HT-29 (cell line): Measurements from ENCODE around the gene GLI1. TPM values are rescaled to one million over a fixed set of nuclear protein-coding genes. Genes with fewer than 3 reads are reported as not detected.
"Not testable (repeated sequence)": the region's sequence is repeated elsewhere in the genome, so short reads cannot be mapped to it uniquely, and the experiment has no call there.

Experiments used
- DNase-seq: peaks from one replicate; pipeline ENCODE4 v3.0.0-alpha.2; 2015; ENCODE audit warnings: low spot score
- total RNA-seq: library from RNA; depleted of rRNA; stranded (reverse); fragments of >200 nt; shearing (Covaris generic); gene quantifications from 2 replicates; pipeline ENCODE4 v1.2.3, GENCODE V29; 2014; rRNA removed

The GLI1 gene
- total RNA-seq: 2.0 and 4.2 TPM in 2 replicates

- DNase-seq: peak; percentile 24
Observed at GRCh38 chr12:57459750-57460467, at the start of gene GLI1. TSS of gene GLI1 (plus strand) at chr12:57459785. CDS start at chr12:57463692, 3,907 bp downstream.

GRCh38 chr12:57410534-57410933 lies 49.1 kb upstream of the GLI1 start:
- DNase-seq: no peak

- DNase-seq: not testable (repeated sequence)
Observed at GRCh38 chr12:57414160-57414559, 45.4 kb upstream of the GLI1 start.

GRCh38 chr12:57415088-57415487 lies 44.5 kb upstream of the GLI1 start:
- no peak for DNase-seq

GRCh38 chr12:57416039-57416996 lies 43.3 kb upstream of the GLI1 start:
- DNase-seq: no peak

- no peak for DNase-seq
Observed at GRCh38 chr12:57418255-57418654, 41.3 kb upstream of the GLI1 start.

- DNase-seq: no peak
Observed at GRCh38 chr12:57419495-57419894, 40.1 kb upstream of the GLI1 start.

- DNase-seq: no peak
Observed at GRCh38 chr12:57420482-57420881, 39.1 kb upstream of the GLI1 start.

- DNase-seq: not testable (repeated sequence)
Observed at GRCh38 chr12:57426948-57427347, 32.6 kb upstream of the GLI1 start.

- no peak for DNase-seq
Observed at GRCh38 chr12:57428965-57429364, 30.6 kb upstream of the GLI1 start.

GRCh38 chr12:57429473-57430111 lies 30.0 kb upstream of the GLI1 start:
- no peak for DNase-seq

- DNase-seq: peak; percentile 60
Observed at GRCh38 chr12:57430112-57430930, 29.3 kb upstream of the GLI1 start.

- peak; percentile 96 for DNase-seq
Observed at GRCh38 chr12:57430931-57431566, 28.5 kb upstream of the GLI1 start, which contains the start of gene R3HDM2. TSS of gene R3HDM2 (minus strand) at chr12:57431043. CDS start at chr12:57310428, 120,615 bp downstream.

- DNase-seq: no peak
Observed at GRCh38 chr12:57431654-57432188, 27.9 kb upstream of the GLI1 start.

GRCh38 chr12:57433370-57433769 lies 26.2 kb upstream of the GLI1 start:
- DNase-seq: no peak

GRCh38 chr12:57434517-57435223 lies 24.9 kb upstream of the GLI1 start, which contains the start of gene INHBC:
TSS of gene INHBC (plus strand) at chr12:57434784. CDS start at chr12:57434887, 103 bp downstream.
- no peak for DNase-seq

- DNase-seq: no peak
Observed at GRCh38 chr12:57435293-57435692, 24.3 kb upstream of the GLI1 start.

- DNase-seq: no peak
Observed at GRCh38 chr12:57438400-57438799, 21.2 kb upstream of the GLI1 start.

- DNase-seq: no peak
Observed at GRCh38 chr12:57439762-57440266, 19.8 kb upstream of the GLI1 start.
